SK-N-SH treated with all-trans-retinoic acid at 6 μM for 48 hours (cell line): Measurements from ENCODE around the gene POU2AF2.

Experiments
- ATAC-seq: fragments of 200-7000 bp; cut with Tn5 transposase; 3 replicates; pipeline ENCODE4 v1.9.1; 2020; ENCODE audit warnings: mild to moderate bottlenecking, moderate library complexity
- ARNTL ChIP-seq: fragments of 450-650 bp; formaldehyde crosslinking; IDR thresholded peaks from 2 replicates; pipeline ENCODE4 v1.5.0; 2020; ENCODE audit warnings: low read depth, mild to moderate bottlenecking, moderate library complexity, borderline replicate concordance
- BACH2 ChIP-seq: fragments of 250-450 bp; sonication (Bioruptor Pico); IDR thresholded peaks from 2 replicates; pipeline ENCODE4 v1.9.0; 2021; ENCODE audit warnings: mild to moderate bottlenecking, borderline replicate concordance
- CSDC2 ChIP-seq: fragments of 250-450 bp; sonication (Bioruptor Pico); IDR thresholded peaks from 2 replicates; pipeline ENCODE4 v1.5.0; 2020; ENCODE audit warnings: mild to moderate bottlenecking, moderate library complexity
- GLIS3 ChIP-seq: fragments of 250-450 bp; sonication (Bioruptor Pico); IDR thresholded peaks from 2 replicates; pipeline ENCODE4 v1.5.0; 2020; ENCODE audit warnings: mild to moderate bottlenecking, moderate library complexity
- OSR1 ChIP-seq: fragments of 250-450 bp; sonication (Bioruptor Pico); IDR thresholded peaks from 2 replicates; pipeline ENCODE4 v1.8.0; 2022; ENCODE audit warnings: moderate library complexity, mild to moderate bottlenecking, inconsistent platforms
- PPARA ChIP-seq: fragments of 250-450 bp; sonication (Bioruptor Pico); IDR thresholded peaks from 2 replicates; pipeline ENCODE4 v1.5.0; 2020; ENCODE audit warnings: mild to moderate bottlenecking, borderline replicate concordance
- RARB ChIP-seq: fragments of 250-450 bp; sonication (Bioruptor Pico); IDR thresholded peaks from 2 replicates; pipeline ENCODE4 v1.8.0; 2021; ENCODE audit warnings: mild to moderate bottlenecking, moderate library complexity
- SNAI2 ChIP-seq: fragments of 250-450 bp; sonication (Bioruptor Pico); IDR thresholded peaks from 2 replicates; pipeline ENCODE4 v1.5.0; 2020; ENCODE audit warnings: mild to moderate bottlenecking, moderate library complexity
- TCF4 ChIP-seq: fragments of 250-450 bp; sonication (Bioruptor Pico); IDR thresholded peaks from 2 replicates; pipeline ENCODE4 v1.8.0; 2021; ENCODE audit warnings: mild to moderate bottlenecking, moderate library complexity, borderline replicate concordance
- TOX ChIP-seq: fragments of 250-450 bp; sonication (Bioruptor Pico); IDR thresholded peaks from 2 replicates; pipeline ENCODE4 v1.8.0; 2021; ENCODE audit warnings: mild to moderate bottlenecking, moderate library complexity, borderline replicate concordance
- ZC3H10 ChIP-seq: fragments of 250-450 bp; sonication (Bioruptor Pico); IDR thresholded peaks from 2 replicates; pipeline ENCODE4 v1.5.1; 2021; ENCODE audit warnings: mild to moderate bottlenecking, moderate library complexity
- ZFP3 ChIP-seq: fragments of 250-450 bp; sonication (Bioruptor Pico); IDR thresholded peaks from 2 replicates; pipeline ENCODE4 v1.5.0; 2020; ENCODE audit warnings: mild to moderate bottlenecking, moderate library complexity
- ZNF565 ChIP-seq: fragments of 450-650 bp; formaldehyde crosslinking; conservative IDR thresholded peaks from 2 replicates; pipeline ENCODE4 v1.5.0; 2020; ENCODE audit warnings: low read depth, mild to moderate bottlenecking, moderate library complexity
- TF ChIP-seq, protein P1 (sequence below): fragments of 250-450 bp; sonication (Bioruptor Pico); IDR thresholded peaks from 2 replicates; pipeline ENCODE4 v1.8.0; 2021; ENCODE audit warnings: low read depth, mild to moderate bottlenecking, moderate library complexity, borderline replicate concordance
- TF ChIP-seq, protein P2 (sequence below): fragments of 250-450 bp; sonication (Bioruptor Pico); IDR thresholded peaks from 2 replicates; pipeline ENCODE4 v1.5.1; 2020; ENCODE audit warnings: low read depth, mild to moderate bottlenecking, moderate library complexity
- TF ChIP-seq, protein P3 (sequence below): fragments of 250-450 bp; sonication (Bioruptor Pico); IDR thresholded peaks from 2 replicates; pipeline ENCODE4 v1.5.0; 2020; ENCODE audit warnings: mild to moderate bottlenecking, moderate library complexity

POU2AF2 gene

DNA sequence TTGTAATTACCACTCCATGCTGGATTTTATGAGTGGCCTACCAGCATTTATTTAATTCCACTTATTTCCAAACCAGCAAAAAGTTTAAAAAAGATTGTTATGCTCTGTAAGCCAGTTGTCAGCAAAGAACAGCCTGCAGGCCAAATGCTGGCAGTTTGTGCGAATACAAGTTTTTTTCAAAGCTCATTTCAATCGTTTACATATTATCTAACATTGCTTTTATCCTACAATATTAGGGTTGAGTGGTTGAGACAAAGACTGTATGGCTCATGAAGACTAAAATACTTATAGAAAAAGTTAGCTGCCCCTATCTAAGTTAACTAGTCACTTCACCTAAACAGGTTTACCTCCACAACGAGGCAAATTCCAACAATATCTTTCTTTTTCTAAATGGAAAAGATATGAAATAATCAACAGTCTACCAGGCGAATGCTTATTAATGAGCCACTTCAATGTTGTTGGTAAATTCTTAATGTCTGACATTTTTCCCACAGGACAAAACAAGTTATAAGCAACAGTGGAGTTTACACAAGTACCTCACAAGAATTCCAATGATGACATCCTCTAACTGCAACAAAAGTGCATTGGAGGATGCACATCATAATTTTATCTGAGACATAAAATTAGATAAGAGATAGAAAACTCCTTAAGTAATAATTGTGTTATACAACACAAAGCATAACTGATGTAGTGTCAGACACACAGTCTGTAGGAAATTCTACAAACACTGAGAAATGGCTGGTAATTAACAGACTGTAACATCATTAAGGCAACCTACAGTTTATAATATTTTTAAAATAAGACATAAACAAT lies 35.8 kb upstream of the POU2AF2 start:
- TF ChIP-seq, protein P1, sequence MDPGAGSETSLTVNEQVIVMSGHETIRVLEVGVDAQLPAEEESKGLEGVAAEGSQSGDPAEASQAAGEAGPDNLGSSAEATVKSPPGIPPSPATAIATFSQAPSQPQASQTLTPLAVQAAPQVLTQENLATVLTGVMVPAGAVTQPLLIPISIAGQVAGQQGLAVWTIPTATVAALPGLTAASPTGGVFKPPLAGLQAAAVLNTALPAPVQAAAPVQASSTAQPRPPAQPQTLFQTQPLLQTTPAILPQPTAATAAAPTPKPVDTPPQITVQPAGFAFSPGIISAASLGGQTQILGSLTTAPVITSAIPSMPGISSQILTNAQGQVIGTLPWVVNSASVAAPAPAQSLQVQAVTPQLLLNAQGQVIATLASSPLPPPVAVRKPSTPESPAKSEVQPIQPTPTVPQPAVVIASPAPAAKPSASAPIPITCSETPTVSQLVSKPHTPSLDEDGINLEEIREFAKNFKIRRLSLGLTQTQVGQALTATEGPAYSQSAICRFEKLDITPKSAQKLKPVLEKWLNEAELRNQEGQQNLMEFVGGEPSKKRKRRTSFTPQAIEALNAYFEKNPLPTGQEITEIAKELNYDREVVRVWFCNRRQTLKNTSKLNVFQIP (CRISPR knock-in tag), result no peak
- TF ChIP-seq ZFP3 (CRISPR knock-in tag), result no peak
- TF ChIP-seq, all 23 proteins: peak for 0
- ATAC-seq, result no peak

DNA sequence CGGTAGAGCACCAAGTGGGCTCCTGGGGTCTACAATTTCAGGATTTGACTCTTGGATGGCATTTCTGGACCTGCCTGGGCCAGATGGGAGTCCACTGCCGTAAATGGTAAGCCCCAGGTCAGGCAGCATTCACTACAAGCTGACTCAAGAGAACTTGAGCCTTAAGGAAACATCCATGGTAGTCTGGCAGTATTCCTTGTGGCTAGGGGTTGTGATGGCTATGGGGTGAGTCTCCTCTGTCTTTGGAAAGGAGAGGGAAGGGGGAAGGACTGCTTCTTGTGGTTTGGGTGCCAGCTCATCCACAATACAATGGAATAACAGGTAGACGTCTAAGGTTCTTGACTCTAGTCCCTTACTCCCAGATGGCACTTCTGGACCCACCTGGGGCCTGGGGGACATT lies 32.3 kb upstream of the POU2AF2 start:
- no peak for ATAC-seq

DNA sequence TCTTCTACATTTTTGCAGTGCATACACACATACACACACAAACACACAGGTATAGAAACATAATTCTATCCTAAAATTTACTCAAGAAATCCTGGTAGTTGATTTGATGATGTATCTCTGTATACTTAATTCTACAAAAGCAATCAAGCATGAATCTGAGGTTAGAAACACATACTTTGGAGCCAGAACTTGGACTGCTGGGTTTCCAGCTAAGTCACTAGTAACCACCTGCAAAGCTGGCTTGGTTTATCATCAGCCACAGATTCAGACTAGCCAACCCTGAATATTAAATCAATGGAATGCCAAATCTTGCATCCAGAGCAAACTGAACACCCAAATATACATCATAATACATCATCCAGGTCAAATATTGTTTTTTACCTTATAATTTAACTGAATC lies 24.8 kb upstream of the POU2AF2 start:
- no peak for TF ChIP-seq CSDC2 (CRISPR knock-in tag)
- TF ChIP-seq OSR1 (CRISPR knock-in tag), result no peak
- TF ChIP-seq GLIS3 (CRISPR knock-in tag), result no peak
- TF ChIP-seq ARNTL, result no peak
- TF ChIP-seq ZFP3 (CRISPR knock-in tag), result no peak
- no peak for TF ChIP-seq TOX (CRISPR knock-in tag)
- no peak for TF ChIP-seq TCF4 (CRISPR knock-in tag)
- no peak for TF ChIP-seq PPARA (CRISPR knock-in tag)
- TF ChIP-seq, protein P2, sequence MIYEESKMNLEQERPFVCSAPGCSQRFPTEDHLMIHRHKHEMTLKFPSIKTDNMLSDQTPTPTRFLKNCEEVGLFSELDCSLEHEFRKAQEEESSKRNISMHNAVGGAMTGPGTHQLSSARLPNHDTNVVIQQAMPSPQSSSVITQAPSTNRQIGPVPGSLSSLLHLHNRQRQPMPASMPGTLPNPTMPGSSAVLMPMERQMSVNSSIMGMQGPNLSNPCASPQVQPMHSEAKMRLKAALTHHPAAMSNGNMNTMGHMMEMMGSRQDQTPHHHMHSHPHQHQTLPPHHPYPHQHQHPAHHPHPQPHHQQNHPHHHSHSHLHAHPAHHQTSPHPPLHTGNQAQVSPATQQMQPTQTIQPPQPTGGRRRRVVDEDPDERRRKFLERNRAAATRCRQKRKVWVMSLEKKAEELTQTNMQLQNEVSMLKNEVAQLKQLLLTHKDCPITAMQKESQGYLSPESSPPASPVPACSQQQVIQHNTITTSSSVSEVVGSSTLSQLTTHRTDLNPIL (CRISPR knock-in tag), result no peak
- no peak for TF ChIP-seq ZC3H10
- TF ChIP-seq SNAI2 (CRISPR knock-in tag), result no peak
- no peak for TF ChIP-seq ZNF565
- no peak for TF ChIP-seq RARB
- no peak for TF ChIP-seq BACH2
- TF ChIP-seq, protein P3, sequence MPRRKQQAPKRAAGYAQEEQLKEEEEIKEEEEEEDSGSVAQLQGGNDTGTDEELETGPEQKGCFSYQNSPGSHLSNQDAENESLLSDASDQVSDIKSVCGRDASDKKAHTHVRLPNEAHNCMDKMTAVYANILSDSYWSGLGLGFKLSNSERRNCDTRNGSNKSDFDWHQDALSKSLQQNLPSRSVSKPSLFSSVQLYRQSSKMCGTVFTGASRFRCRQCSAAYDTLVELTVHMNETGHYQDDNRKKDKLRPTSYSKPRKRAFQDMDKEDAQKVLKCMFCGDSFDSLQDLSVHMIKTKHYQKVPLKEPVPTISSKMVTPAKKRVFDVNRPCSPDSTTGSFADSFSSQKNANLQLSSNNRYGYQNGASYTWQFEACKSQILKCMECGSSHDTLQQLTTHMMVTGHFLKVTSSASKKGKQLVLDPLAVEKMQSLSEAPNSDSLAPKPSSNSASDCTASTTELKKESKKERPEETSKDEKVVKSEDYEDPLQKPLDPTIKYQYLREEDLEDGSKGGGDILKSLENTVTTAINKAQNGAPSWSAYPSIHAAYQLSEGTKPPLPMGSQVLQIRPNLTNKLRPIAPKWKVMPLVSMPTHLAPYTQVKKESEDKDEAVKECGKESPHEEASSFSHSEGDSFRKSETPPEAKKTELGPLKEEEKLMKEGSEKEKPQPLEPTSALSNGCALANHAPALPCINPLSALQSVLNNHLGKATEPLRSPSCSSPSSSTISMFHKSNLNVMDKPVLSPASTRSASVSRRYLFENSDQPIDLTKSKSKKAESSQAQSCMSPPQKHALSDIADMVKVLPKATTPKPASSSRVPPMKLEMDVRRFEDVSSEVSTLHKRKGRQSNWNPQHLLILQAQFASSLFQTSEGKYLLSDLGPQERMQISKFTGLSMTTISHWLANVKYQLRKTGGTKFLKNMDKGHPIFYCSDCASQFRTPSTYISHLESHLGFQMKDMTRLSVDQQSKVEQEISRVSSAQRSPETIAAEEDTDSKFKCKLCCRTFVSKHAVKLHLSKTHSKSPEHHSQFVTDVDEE (CRISPR knock-in tag), result no peak
- ATAC-seq, result no peak

More for the DNA sequence above, 32.3 kb upstream of the POU2AF2 start:
- no peak for TF ChIP-seq SNAI2 (CRISPR knock-in tag)
- TF ChIP-seq PPARA (CRISPR knock-in tag), result no peak
- TF ChIP-seq ZFP3 (CRISPR knock-in tag), result no peak
- no peak for TF ChIP-seq ARNTL
- TF ChIP-seq, protein P1 (CRISPR knock-in tag), result no peak
- no peak for TF ChIP-seq OSR1 (CRISPR knock-in tag)
- TF ChIP-seq TCF4 (CRISPR knock-in tag), result no peak
- TF ChIP-seq, protein P2 (CRISPR knock-in tag), result no peak
- no peak for TF ChIP-seq TOX (CRISPR knock-in tag)
- TF ChIP-seq, protein P3 (CRISPR knock-in tag), result no peak
- TF ChIP-seq ZC3H10, result no peak
